GM21390 (cell line): ENCODE measurements around the gene RAD50.

Source experiments
- ATAC-seq: cut with Tn5 transposase; IDR thresholded peaks from one replicate; pipeline ENCODE4 v1.9.1; 2021; ENCODE audit not compliant: unreplicated experiment

Gene RAD50

DNA sequence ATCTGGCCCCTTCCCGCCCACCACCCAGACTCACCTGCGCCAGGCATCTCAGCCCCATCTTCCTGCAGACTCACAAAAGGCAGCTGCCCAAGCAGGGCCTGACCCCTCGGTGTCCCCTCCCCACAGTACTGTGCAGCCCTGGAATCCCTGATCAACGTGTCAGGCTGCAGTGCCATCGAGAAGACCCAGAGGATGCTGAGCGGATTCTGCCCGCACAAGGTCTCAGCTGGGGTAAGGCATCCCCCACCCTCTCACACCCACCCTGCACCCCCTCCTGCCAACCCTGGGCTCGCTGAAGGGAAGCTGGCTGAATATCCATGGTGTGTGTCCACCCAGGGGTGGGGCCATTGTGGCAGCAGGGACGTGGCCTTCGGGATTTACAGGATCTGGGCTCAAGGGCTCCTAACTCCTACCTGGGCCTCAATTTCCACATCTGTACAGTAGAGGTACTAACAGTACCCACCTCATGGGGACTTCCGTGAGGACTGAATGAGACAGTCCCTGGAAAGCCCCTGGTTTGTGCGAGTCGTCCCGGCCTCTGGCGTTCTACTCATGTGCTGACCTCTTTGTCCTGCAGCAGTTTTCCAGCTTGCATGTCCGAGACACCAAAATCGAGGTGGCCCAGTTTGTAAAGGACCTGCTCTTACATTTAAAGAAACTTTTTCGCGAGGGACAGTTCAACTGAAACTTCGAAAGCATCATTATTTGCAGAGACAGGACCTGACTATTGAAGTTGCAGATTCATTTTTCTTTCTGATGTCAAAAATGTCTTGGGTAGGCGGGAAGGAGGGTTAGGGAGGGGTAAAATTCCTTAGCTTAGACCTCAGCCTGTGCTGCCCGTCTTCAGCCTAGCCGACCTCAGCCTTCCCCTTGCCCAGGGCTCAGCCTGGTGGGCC is 103.1 kb downstream of the RAD50 start:
- no peak for ATAC-seq

DNA sequence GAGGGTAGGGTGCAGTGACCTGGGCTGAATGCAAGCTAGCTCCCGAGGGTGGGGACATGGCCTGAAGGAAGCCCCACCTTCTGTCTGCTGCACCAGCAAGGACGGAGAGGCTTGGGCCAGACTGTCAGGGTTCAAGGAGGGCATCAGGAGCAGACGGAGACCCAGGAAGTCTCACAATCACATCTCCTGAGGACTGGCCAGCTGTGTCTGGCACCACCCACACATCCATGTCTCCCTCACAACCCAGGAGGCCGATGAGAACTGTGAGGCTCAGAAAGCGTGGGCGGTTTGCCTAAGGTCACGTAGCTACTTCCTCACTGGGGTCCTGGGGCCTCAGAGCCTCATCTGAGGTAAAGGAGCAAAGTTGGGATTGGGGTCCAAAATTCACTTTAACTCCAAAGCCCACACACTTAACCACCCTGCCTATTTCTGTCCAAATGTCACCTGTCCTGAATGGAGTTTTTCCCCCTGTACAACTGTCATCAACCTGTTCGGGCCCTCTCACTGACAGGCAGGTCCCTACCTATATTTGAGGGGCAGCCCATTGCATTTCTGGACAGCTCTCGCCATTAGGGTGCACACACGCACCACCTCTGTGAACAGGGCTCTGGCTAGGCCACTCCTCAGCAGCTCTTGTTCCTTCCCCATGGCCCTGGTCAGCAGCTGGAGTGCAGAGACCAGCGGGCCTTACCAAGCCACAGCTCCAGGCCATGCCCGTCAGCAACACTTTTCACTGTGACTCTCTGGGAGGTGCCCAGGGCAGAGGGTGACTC is 104.6 kb downstream of the RAD50 start:
- ATAC-seq: no peak

DNA sequence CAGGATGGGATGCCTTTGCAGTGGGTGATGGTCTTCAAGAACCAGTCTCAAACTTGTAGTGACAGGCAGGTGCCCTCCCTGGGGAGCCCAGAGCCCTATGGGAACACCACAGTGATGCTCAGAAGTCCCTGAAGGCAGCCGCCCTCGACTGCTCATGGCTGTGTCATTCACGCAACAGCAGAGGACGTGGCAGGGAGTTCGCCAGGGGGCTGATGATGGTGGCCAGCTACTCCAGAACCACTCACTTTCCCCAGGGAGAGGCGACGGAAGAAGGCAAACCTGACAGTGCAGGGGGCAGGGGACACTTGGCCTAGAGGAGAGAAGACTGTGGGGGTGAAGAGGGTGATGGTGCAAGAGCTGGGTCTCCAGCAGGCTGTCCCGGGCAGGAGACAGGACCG is 105.2 kb downstream of the RAD50 start:
- ATAC-seq: no peak

DNA sequence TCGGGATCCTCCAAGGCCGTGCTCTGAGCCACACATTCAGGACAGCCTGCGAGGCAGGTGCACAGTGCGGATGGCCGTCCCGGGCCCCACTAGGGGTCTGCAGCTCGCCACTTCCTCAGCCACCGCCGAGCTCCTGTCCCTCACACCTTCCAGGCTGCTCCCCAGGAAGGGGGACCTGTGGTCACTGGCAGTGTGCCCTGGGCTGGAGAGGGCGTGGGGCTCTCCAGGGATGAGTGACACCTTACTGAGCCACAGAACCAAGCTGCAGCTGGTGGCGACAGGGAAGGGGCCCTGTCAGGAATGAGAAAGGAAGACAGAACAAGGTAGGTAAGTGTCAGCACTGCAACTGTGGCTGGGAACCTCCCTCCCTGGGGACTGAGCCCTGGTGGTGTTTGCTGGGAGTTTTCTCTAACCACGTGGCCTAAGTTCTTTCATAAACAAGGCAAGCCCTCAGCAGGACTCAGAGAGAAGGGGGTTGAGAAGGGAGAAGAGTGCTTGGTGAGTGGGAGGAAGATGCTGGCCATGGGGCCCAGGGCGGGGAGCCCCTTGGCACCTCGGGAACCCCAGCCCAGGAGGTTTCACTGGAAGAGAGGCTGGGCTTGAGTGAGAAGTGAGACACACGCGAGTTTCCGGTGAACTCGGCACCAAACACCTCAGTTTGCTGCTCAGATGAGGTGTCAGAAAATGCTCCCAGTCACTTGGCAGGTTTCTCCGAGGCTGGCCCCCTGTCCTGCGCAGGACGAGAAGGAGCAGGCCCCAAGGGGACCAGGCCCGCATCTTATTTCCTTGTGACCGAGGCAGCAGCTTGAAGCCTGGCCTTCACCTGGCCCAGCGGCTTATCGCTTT is 106.4 kb downstream of the RAD50 start:
- peak; percentile 63 for ATAC-seq

DNA sequence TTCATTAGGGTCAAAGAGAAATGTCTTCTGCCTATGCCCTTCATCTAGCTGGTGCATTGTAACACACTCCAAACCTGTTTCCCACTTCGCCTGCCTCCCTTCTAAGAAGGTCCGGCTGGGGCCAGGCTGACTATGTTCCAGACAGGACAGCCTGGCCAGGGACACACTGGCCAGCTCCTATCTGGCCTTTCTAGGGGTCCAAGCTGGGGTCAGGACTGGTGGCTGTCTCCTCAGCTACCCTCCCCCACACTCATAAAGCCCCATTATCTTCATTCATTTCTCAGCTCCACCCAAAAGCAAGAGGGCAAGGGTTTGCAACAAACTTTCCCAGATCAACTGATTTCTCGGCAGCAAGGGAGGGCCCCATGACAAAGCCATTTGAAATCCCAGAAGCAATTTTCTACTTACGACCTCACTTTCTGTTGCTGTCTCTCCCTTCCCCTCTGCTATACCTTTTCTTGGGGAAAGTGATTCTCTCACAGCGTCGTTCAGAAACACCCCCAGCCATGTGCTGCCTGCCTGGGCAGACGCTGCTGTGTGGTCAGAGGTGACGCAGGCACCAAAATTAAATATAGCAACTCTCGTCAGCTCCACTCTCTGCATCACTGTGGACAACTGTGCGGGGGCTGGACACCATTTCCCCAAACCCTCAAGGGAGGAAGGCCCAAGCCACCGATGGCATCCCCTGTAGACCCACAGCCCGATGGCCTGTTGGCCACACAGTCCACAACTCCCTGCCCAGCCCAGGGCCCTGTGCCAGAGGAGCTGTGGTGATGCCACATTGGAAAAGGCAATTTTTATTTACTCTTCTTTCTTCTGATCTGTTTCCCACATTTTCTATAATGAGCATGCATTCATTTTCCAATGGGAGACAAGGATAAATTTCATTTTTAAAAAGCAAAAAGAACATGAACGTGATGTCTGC is 107.3 kb downstream of the RAD50 start:
- ATAC-seq: peak; percentile 56

DNA sequence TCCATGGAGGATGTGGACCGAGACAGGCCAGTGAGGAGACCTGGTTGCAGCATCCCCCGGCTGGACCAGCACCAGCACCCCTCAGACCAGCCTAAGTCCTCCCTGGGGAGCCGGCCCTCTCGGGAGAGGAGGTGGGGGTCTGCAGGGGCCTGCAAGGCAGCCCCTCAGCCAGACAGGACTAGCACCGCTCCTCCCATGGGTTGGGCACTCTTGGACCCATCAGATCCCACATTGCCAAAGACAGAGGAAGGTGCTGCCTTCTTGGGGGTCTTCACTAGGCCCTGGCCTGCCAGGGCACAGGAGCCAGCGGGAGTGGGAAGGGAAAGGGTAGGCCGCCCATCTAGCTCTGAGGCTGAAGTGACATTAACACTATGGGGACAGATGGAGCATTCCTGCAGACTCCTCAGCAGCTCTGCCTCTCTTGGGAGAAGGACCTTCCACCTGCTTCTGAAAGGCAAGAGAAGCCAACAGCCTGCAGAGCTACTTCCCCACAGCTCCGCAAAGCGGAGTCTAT is 108.0 kb downstream of the RAD50 start:
- no peak for ATAC-seq

DNA sequence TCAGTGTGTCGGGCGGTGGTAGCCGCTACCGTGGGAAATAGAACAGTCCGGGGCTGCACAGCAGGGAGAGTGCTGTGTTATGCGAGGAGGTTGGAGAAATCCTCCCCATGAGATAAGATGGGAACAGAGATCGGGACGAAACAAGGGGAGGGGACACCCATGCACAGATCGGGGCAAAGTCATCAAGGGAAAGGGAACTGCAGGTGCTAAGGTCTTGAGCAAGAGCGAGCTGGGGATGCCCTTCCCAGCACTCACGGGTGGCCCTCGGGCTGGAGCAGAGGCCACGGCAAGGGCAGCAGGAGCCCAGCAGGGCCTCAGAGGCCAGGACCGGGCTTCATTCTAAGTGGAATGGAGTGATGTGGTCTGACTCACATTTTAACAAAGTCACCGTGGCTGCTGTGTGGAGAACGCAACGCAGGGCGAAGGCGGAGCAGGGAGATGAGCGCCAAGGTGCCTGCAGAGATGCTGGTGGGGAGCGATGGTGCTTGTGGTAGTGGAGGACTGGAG is 108.8 kb downstream of the RAD50 start:
- no peak for ATAC-seq

DNA sequence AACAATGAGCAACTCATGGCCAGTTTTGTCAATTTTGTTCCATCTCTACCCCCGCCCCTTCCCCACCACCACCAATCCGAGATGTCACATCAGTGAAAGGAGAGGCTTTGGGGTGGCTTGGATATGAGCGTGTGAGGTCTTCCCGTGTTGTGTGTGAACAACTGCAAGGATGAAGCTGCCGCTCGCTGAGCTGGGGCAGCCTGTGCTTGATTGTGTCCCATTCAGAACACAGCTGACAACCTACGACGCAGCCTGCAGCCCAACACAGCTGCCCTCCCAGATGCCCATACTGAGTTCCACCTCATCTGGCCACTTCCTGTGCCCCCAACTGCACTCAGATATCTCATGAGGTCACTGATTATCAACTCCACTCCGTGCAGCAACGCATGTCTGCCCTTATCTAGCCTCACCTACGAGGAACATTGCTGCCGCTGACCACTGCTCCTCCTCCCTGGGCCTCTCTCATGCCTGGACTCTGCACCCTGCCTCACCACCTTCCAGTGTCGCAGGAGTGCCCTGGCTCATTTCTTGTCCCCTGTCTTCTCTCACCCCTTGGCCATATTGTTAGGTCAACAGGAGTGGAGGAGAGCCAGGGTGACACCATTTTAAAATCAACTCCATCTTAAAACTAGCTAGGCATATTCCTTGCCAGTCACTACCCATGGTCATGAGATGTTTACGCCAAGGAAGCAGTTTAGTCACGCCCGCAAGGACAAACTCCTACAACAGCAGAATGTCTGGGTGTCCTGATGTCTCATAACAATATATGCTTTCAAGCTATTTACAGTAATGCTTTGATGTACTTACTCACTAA is 109.7 kb downstream of the RAD50 start:
- ATAC-seq: no peak

DNA sequence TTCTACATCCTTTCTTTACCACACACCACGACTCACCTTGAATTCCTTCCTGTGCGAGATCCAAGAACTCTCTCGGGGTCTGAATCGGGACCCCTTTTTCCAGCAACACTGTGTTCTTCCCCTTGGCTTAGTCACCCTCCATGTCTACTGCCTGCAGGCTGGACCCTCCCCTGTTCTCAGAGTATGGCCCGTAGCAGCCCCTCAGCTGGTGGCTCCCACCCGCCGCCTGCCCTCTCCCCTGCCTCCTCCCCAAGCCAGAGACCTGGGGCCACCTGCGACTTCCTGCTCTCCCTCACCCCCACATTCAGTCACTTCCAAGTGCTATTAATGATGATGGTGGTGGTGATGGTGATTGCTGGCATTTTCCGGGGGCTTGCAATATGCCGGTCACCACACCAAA is 110.5 kb downstream of the RAD50 start:
- no peak for ATAC-seq

DNA sequence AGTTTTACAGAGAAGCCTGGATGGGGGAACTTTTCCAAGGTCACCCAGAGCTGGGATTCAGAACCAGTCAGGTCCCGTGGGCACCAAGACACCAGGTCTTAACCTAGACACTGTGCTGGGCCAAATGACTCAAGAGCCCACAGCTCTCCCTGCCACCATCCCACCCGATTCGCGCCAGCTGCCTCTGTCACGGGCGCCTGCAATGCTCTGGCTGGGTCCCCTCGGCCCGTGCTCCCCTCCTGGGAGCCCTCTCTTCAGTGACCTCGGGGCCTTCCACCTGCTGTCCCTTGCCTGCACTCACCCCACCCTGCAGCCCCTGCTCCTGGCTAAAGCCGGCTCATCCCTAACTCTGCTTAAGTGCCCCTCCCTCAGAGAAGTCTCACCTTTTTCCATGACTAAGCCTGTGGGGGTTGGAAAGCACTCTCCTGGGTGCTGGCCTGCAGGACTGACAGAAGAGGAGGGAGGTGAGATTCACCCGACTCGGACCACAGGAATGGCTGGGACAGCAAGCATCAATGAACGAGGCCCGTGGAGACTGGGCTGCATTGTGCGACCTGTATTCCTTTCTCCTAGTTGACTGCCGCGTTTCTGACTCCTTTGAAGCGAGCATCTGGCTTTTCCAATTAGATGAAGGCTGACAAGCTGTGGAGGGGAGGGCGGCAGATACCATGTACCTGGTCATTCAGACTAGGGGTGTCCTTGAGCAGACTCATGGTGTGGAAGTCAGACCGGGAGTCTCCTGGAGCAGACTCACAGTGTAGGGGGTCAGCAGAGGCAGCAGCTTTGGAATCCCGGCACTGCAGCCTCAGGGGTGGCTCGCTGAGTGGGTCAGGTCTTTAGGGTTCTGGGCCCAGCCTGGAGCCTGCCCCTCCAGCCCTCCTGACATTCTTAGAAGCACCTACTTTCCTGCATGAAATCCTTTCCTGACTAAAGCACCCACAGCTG is 111.3 kb downstream of the RAD50 start:
- no peak for ATAC-seq

DNA sequence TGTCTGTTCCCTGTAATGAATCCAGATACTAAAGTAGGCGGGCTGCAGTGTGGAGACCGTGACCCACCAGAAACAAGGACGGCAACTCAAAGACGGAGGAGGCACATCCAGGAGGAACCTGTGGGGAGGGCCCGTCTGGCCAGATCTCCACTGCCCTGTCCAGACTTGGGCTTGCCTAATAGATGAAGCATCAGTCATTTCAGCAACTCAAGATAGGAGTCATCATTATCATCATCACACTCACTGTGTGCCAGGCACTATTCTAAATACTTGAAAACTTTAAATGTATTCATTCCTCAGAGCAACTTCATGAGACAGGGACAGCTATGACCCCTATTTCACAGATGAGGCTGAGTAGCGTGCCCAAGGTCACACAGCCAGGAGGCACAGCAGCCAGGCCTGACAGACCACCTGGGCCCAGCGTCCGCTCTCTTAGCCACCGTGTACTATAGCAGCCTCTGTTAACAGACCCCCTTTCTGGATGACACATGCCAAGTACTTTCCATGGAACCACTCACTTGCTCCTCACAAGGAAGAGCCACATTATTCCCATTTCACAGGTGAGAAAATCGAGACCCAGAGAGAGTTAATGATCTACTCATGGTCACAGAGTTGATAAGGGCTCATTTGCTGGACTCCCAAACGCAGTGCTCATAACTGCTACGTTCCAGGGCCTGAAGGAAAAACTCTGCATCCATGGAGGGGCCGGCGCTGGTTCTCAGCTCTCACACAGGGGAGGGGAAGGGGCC is 112.1 kb downstream of the RAD50 start:
- no peak for ATAC-seq

DNA sequence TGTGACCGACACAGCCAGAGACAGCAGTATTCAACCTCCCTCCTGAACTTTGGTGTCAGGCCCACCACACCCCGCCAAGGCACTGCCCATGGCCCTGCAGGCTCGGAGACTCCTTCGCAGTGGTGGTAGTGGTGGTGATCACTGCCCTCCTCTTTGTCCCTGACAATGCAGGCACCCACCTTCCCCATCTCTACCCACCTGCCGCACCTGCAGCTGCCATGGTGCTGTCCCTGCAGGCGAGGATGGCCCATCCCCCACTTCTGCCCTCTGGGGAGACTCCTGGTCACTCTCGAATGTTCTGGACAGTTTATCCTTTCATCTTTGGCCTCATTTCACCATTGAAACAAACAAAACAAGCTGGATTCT is 112.7 kb downstream of the RAD50 start:
- ATAC-seq: no peak

DNA sequence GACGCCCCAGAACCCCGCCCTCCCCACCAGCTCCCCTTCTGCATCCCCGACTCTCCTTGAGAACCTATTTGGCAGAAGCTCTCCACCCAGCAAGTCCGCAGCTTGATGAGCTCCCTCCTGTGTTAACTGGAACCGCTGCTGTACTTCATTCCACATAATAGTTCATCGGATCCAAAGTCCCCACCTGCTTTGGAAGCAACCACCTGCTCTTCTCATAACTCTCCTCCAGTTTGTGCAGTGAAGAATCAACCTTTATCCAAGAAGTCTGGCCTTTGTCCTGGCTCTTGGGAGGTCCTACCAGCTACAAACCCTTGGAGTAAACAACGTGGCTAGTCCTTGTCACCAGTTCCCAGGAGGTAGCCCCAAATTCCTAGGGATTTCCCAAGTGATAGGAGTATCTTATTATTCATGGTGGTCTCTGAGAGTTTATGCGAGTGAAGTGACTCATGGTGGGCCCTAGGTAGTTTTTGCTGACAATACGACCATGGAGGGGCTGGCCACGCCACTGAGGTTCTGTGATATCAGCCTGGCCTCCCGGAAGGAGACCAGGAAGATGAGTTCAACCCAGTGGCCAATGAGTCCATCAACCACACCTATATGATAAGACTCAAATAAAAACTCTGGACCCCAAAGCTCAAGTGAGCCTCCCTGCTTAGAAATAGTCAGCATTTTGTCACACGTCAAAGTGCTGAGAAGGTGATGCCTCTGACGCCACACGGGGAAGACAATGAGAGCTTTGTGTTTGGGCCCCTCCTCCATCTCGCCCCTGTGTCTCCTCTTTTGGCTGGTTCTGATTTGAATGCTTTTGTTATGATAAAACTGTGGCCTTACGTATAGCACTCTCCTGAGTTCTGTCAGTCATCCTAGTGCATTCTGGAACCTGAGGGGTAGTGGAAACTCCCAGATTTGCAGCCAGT is 113.4 kb downstream of the RAD50 start:
- no peak for ATAC-seq

DNA sequence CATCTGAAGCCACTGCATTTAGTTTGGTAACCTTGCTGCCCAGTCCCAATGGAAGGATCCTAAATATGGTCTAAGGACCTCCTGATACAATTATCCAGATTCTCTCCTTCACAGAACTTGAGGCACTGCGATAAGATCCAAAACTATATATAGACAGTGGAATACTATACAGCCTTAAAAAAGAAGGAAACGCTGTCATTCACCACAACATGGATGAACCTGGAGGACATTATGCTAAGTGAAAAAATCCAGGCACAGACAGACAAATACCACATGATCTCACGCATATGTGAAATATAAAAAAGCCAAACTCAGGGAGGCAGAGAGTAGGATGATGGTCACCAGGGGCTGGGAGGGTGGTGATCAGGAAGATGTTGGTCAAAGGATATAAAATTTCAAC is 114.2 kb downstream of the RAD50 start:
- no peak for ATAC-seq

DNA sequence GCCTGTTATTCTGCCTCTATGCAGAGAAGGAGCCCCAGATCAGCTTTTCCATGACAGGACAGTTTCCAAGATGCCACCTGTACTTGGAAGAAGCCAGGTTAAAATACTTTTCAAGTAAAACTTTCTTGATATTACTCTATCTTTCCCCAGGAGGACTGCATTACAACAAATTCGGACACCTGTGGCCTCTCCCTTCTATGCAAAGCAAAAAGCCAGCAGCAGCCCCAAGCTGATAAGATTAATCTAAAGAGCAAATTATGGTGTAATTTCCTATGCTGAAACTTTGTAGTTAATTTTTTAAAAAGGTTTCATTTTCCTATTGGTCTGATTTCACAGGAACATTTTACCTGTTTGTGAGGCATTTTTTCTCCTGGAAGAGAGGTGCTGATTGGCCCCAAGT is 116.7 kb downstream of the RAD50 start:
- no peak for ATAC-seq

DNA sequence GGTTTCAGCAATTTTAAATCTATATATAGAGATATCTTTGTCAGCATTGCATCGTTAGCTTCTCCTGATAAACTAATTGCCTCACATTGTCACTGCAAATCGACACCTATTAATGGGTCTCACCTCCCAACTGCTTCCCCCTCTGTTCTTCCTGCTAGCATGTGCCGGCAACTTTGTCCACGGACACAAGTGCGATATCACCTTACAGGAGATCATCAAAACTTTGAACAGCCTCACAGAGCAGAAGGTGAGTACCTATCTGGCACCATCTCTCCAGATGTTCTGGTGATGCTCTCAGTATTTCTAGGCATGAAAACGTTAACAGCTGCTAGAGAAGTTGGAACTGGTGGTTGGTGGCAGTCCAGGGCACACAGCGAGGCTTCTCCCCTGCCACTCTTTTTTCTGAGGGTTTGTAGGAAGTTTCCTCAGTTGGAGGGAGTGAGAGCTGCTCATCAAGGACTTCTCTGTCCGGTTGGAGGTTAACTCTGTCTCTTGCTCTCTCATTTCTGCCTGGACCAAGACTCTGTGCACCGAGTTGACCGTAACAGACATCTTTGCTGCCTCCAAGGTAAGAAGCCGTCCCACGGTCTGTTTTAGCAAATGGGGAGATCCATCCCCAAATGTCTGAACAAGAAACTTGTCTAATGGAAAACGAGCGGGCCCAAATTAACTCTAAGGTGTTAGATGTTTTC is 117.3 kb downstream of the RAD50 start, which contains the start of gene IL4:
Gene IL4 (plus strand): TSS at position 51 of the 692 bp plus-strand sequence. CDS start 62 bp downstream, at position 113.
- no peak for ATAC-seq
